GM12878 (cell line): ENCODE results near the gene CIP2A. TPM values are rescaled to one million over a fixed set of nuclear protein-coding genes. Genes with fewer than 3 reads are reported as not detected.

Source experiments
- ATAC-seq: fragments of 200-7000 bp; cut with Tn5 transposase; 3 replicates; pipeline ENCODE4 v1.9.1; 2020; ENCODE audit warnings: mild to moderate bottlenecking, moderate library complexity
- Bru-seq: library from RNA; stranded (reverse); fragments of 400-500 nt; gene quantifications from one replicate; lab custom pipeline; 2021; lab: Mats Ljungman, UMichigan
- BruChase-seq, 2 experiments: library from RNA; stranded (reverse); fragments of 400-500 nt; gene quantifications; one replicate each; lab custom pipeline; 2021; lab: Mats Ljungman, UMichigan
- BruUV-seq: library from RNA; stranded (reverse); fragments of 400-500 nt; replicated peaks from 2 replicates; lab custom pipeline; 2021; lab: Mats Ljungman, UMichigan
- CTCF ChIA-PET: fragments of 300-600 bp; sonication (Branson Sonifier 250); formaldehyde crosslinking; extraction: SDS; loops from one replicate; lab custom pipeline; 2021; ENCODE audit warnings: inconsistent platforms; lab: Yijun Ruan, JAX
- POLR2A ChIA-PET: fragments of 350-600 bp; formaldehyde crosslinking; extraction: SDS; loops from one replicate; lab custom pipeline; 2021; ENCODE audit warnings: inconsistent platforms; lab: Charles Lee
- RAD21 ChIA-PET: fragments of 300-600 bp; sonication (Branson Sonifier 250); formaldehyde crosslinking; loops from one replicate; lab custom pipeline; 2023; ENCODE audit warnings: antibody characterized with exemption; ENCODE audit not compliant: unreplicated experiment; lab: Charles Lee
- SMC1A ChIA-PET: fragments of 300-600 bp; sonication (Branson Sonifier 250); formaldehyde crosslinking; loops from one replicate; lab custom pipeline; 2023; ENCODE audit not compliant: unreplicated experiment, uncharacterized antibody; lab: Charles Lee
- DNase-seq: peaks from one replicate; pipeline ENCODE4 v3.0.0-alpha.2; 2011; ENCODE audit warnings: low read depth, low spot score
- FAIRE-seq: peaks from 3 replicates; lab custom pipeline; 2011; peaks lifted over from hg19 to GRCh38; lab: Jason Lieb, UNC
- H2AFZ ChIP-seq: 2 replicates; pipeline ENCODE4 v1.6.0; 2011; ENCODE audit warnings: low read depth, low read length, control low read depth; ENCODE audit not compliant: control insufficient read depth
- H3K27ac ChIP-seq: 2 replicates; pipeline ENCODE4 v1.5.1; 2011; ENCODE audit warnings: control low read depth; ENCODE audit not compliant: control insufficient read depth, insufficient read depth
- H3K27me3 ChIP-seq, 2 experiments: replicated peaks in 1 of 2; 2 replicates each; pipeline versions ENCODE4 v1.6.0 to v1.6.1; 2011; ENCODE audit warnings: low read length in 1 of 2; ENCODE audit not compliant: control insufficient read depth in 2 of 2, insufficient read depth in 2 of 2
- H3K36me3 ChIP-seq, 2 experiments: 2 replicates each; pipeline ENCODE4 v1.5.1; 2011; ENCODE audit warnings: low read length in 1 of 2; ENCODE audit not compliant: control insufficient read depth in 2 of 2, insufficient read depth in 2 of 2
- H3K4me1 ChIP-seq: 2 replicates; pipeline ENCODE4 v1.6.1; 2011; ENCODE audit warnings: mild to moderate bottlenecking, low read length, moderate library complexity, mixed read lengths; ENCODE audit not compliant: control insufficient read depth, insufficient read depth
- H3K4me2 ChIP-seq: 2 replicates; pipeline ENCODE4 v1.6.0; 2011; ENCODE audit warnings: control low read depth; ENCODE audit not compliant: control insufficient read depth, insufficient read depth
- H3K4me3 ChIP-seq: fragments of 200-600 bp; sonication (generic); 2 replicates; pipeline ENCODE4 v1.5.1; 2016
- H3K79me2 ChIP-seq: 2 replicates; pipeline ENCODE4 v1.6.0; 2011; ENCODE audit warnings: low read length; ENCODE audit not compliant: control insufficient read depth, insufficient read depth
- H3K9ac ChIP-seq: 2 replicates; pipeline ENCODE4 v1.8.0; 2011; ENCODE audit warnings: low read length, control low read depth, mixed read lengths; ENCODE audit not compliant: control insufficient read depth, insufficient read depth
- H3K9me3 ChIP-seq: replicated peaks from 3 replicates; pipeline ENCODE4 v1.5.1; 2011; ENCODE audit warnings: mild to moderate bottlenecking, low read length; ENCODE audit not compliant: control insufficient read depth, insufficient read depth
- H4K20me1 ChIP-seq: 2 replicates; pipeline ENCODE4 v1.6.0; 2011; ENCODE audit not compliant: control insufficient read depth, insufficient read depth
- CREM ChIP-seq: IDR thresholded peaks from 2 replicates; pipeline ENCODE4 v1.6.1; 2014; ENCODE audit warnings: antibody characterized with exemption, low read depth
- DPF2 ChIP-seq: fragments of 450-650 bp; IDR thresholded peaks from 2 replicates; pipeline ENCODE4 v1.6.1; 2017; ENCODE audit warnings: mild to moderate bottlenecking
- EED ChIP-seq: sonication (generic); IDR thresholded peaks from 2 replicates; pipeline ENCODE4 v1.6.1; 2016; ENCODE audit warnings: antibody characterized with exemption, low read depth
- ESRRA ChIP-seq: IDR thresholded peaks from 2 replicates; pipeline ENCODE4 v1.6.1; 2012; ENCODE audit warnings: mild to moderate bottlenecking, low read length, improper control_type of control experiment
- ETV6 ChIP-seq, 2 experiments: fragments of 450-650 bp in 1 of 2; IDR thresholded peaks in 1 of 2; conservative IDR thresholded peaks in 1 of 2; 2 replicates each; pipeline ENCODE4 v1.6.1; 2014; ENCODE audit warnings: antibody characterized with exemption in 1 of 2, borderline replicate concordance in 1 of 2, low read depth in 1 of 2, mild to moderate bottlenecking in 1 of 2, moderate library complexity in 1 of 2
- GABPA ChIP-seq: IDR thresholded peaks from 2 replicates; pipeline ENCODE4 v1.6.1; 2014; ENCODE audit warnings: antibody characterized with exemption, low read depth, mild to moderate bottlenecking, inconsistent platforms
- HDGF ChIP-seq: fragments of 450-650 bp; IDR thresholded peaks from 2 replicates; pipeline ENCODE4 v1.6.1; 2016; ENCODE audit warnings: antibody characterized with exemption
- KAT2A ChIP-seq: conservative IDR thresholded peaks from 2 replicates; pipeline ENCODE4 v1.6.1; 2011; ENCODE audit warnings: low read depth, low read length; ENCODE audit not compliant: control insufficient read depth
- LARP7 ChIP-seq: fragments of 450-650 bp; IDR thresholded peaks from 2 replicates; pipeline ENCODE4 v1.6.1; 2017; ENCODE audit warnings: mild to moderate bottlenecking
- MYB ChIP-seq: fragments of 150-350 bp; IDR thresholded peaks from 2 replicates; pipeline ENCODE4 v1.6.1; 2014; ENCODE audit warnings: mild to moderate bottlenecking, low read depth, low read length, borderline replicate concordance
- NR2C1 ChIP-seq: fragments of 450-650 bp; IDR thresholded peaks from 2 replicates; pipeline ENCODE4 v1.6.1; 2017; ENCODE audit warnings: antibody characterized with exemption, mild to moderate bottlenecking, moderate library complexity
- PBX3 ChIP-seq: IDR thresholded peaks from 2 replicates; pipeline ENCODE4 v1.6.1; 2011; ENCODE audit warnings: mild to moderate bottlenecking, low read depth, low read length, moderate library complexity; ENCODE audit not compliant: insufficient replicate concordance
- POLR2AphosphoS2 ChIP-seq: IDR thresholded peaks from 2 replicates; pipeline ENCODE4 v1.6.1; 2011; ENCODE audit warnings: low read depth, mild to moderate bottlenecking, low read length, improper control_type of control experiment, moderate library complexity
- SMAD5 ChIP-seq: IDR thresholded peaks from 2 replicates; pipeline ENCODE4 v1.6.1; 2016; ENCODE audit warnings: antibody characterized with exemption, low read depth
- SPI1 ChIP-seq: IDR thresholded peaks from 2 replicates; pipeline ENCODE4 v1.6.1; 2011; ENCODE audit warnings: low read depth, mild to moderate bottlenecking, low read length, moderate library complexity, borderline replicate concordance; ENCODE audit not compliant: insufficient read depth
- TBL1XR1 ChIP-seq: IDR thresholded peaks from 2 replicates; pipeline ENCODE4 v1.6.1; 2012; ENCODE audit warnings: low read depth, low read length, improper control_type of control experiment
- ZNF207 ChIP-seq: fragments of 450-650 bp; IDR thresholded peaks from 2 replicates; pipeline ENCODE4 v1.6.1; 2014; ENCODE audit warnings: antibody characterized with exemption, mild to moderate bottlenecking, borderline replicate concordance
- ZNF24 ChIP-seq: fragments of 450-650 bp; IDR thresholded peaks from 2 replicates; pipeline ENCODE4 v1.6.1; 2017; ENCODE audit warnings: antibody characterized with exemption, mild to moderate bottlenecking
- WGBS: methylation state at CpG from one replicate; pipeline ENCODE4 v1.1.6; 2016; ENCODE audit warnings: low lambda C conversion rate; ENCODE audit not compliant: insufficient replicate concordance, insufficient coverage; ENCODE audit errors: missing lambda C conversion rate; 5-methylcytosine and 5-hydroxymethylcytosine counted together
- in situ Hi-C: fragments of 300-500 bp; cut with MboI; formaldehyde crosslinking; loops from 9 replicates; pipeline ENCODE4 v1.14.3; 2018; ENCODE audit warnings: mixed read lengths
- intact Hi-C: fragments of 100-400 bp; cut with micrococcal nuclease; formaldehyde crosslinking; loops from one replicate; pipeline ENCODE4 v1.14.2; 2022; ENCODE audit not compliant: unreplicated experiment
- long read RNA-seq, 2 experiments: library from polyadenylated mRNA; unstranded; transcript quantifications; one replicate each; pipeline ENCODE4 v2.0.0, GENCODE V29; 2019 to 2020
- polyA minus RNA-seq, 3 experiments: library from RNA; depleted of rRNA, polyadenylated mRNA; stranded (reverse); fragments of >200 nt; gene quantifications; 2 replicates each; pipeline ENCODE4 v1.2.3, GENCODE V29; 2011
- polyA plus RNA-seq, 11 experiments: library from polyadenylated mRNA; depleted of rRNA in 4 of 11; unstranded in 6 of 11; stranded (reverse) in 5 of 11; fragments of >200 nt; fragmentation: Nextera tagmentation in 4 of 11; fragmentation: Illumina TruSeq in 1 of 11; extraction: Ambion mirVana in 4 of 11; extraction: Trizol in 1 of 11; gene quantifications; 1 replicate in 1 of 11; 2 replicates in 10 of 11; pipeline versions ENCODE4 v1.2.1 to v1.2.3, GENCODE V29; 2011 to 2016; ENCODE audit warnings: inconsistent platforms in 2 of 11, missing spikeins in 2 of 11, low read depth in 1 of 11
- total RNA-seq, 4 experiments: library from RNA; depleted of rRNA in 3 of 4; stranded (reverse); fragments of >200 nt in 3 of 4; fragmentation: Illumina TruSeq in 1 of 4; extraction: Trizol in 1 of 4; gene quantifications; 2 replicates each; pipeline versions ENCODE4 v1.2.1 to v1.2.3, GENCODE V29; 2013 to 2021

CIP2A gene
- 72.9 and 81.9 TPM in 2 replicates for total RNA-seq (2013; cell fraction: nucleolus; rRNA removed)
- total RNA-seq (2014; rRNA removed) (28.6 and 37.2 TPM in 2 replicates), total RNA-seq (2014; rRNA removed; fragmentation: Illumina TruSeq; extraction: Trizol) (26.2 and 32.3 TPM in 2 replicates), total RNA-seq (2021) (25.8 and 26.6 TPM in 2 replicates), polyA plus RNA-seq (2011; rRNA removed) (28.7 and 39.5 TPM in 2 replicates), polyA plus RNA-seq (2014; fragmentation: Illumina TruSeq; extraction: Trizol) (29.7 and 33.9 TPM in 2 replicates), polyA plus RNA-seq (2014; fragmentation: Nextera tagmentation; extraction: Ambion mirVana) (10 to 100 TPM; 12.5 to 18.8 TPM), polyA plus RNA-seq (2014; rRNA removed) (14.9 and 28.2 TPM in 2 replicates), polyA plus RNA-seq (2016; fragmentation: Nextera tagmentation; extraction: Ambion mirVana) (10 to 100 TPM; 25.2 to 26.4 TPM), polyA minus RNA-seq (2011; rRNA and poly(A)+ RNA removed) (116 and 139 TPM in 2 replicates), Bru-seq, nascent RNA (percentile 77 among the genes with signal in this experiment), BruChase-seq, experiment 1, labeled RNA remaining after a 6-hour chase (percentile 75 among the genes with signal in this experiment), BruChase-seq, experiment 2, labeled RNA remaining after a 2-hour chase (percentile 80 among the genes with signal in this experiment)
- 5.7 TPM for polyA plus RNA-seq (2011; ENCODE audit: low read depth)
- 17.9 and 33.3 TPM in 2 replicates for polyA plus RNA-seq (2011; cell fraction: cytosol; rRNA removed)
- 67.2 and 84.8 TPM in 2 replicates for polyA plus RNA-seq (2011; cell fraction: nucleus; rRNA removed)
- polyA plus RNA-seq (2012), result 11.1 and 12.2 TPM in 2 replicates
- polyA minus RNA-seq (2011; cell fraction: cytosol; rRNA and poly(A)+ RNA removed), result 9.5 and 14.3 TPM in 2 replicates
- 77.1 and 117 TPM in 2 replicates for polyA minus RNA-seq (2011; cell fraction: nucleus; rRNA and poly(A)+ RNA removed)
- long read RNA-seq, experiment 1, partial matches to known transcripts, result 32 of 34 reads
- long read RNA-seq, experiment 1, other reads (novel, unspliced or antisense), result 2 of 34 reads
- long read RNA-seq, experiment 2, full-length matches to known transcripts, result 1 of 379 reads
- long read RNA-seq, experiment 2, partial matches to known transcripts, result 347 of 379 reads
- long read RNA-seq, experiment 2, other reads (novel, unspliced or antisense), result 31 of 379 reads

DNA sequence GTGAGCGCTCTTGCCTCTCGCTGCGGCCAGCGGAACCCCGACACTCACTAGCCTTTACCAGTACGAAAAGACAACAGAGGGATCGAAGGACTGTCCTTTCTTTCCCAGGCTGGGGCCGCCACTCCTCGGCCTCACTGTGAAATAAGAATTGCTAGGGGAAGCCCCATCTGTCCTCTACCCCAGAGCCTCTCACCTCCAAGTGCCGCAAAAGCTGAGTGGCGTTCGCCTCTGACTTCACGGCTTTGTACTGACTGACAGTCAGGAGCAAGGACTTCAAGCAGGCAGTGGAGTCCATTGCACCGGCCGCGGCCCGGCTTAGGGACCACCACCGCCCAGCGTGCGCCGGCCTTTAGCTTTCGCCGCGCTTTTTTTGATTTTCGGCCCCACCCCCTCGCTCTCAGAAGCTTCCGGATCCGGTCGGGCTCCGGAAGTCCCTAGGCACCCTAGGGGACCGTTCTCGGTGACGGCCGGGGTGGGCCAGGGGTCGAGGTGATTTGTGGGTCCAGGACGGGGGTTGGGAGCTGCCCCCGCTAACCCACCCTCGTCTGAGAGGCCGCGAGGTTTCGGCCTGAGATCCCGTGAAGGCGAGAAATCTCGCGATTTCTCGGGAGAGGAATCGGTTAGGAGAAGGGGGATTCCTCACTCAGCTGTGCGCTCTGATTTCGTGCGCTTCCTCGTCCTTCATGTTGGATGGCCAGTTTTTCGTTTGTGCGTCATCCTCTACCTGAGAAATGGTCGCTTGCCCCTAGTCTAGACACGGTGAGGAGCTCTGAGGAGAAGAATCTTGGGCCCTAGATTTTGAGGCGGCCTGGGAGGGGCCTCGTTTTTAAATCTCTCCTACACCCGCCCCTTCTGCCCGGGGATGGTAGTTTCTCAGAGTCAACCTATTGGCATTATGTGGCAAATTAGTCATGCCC lies at the start of gene CIP2A, which contains the start of gene DZIP3:
TSS of gene CIP2A (minus strand) at position 358 of the 917 bp plus-strand sequence. CDS start at position 295, 63 bp downstream.
TSS of gene DZIP3 (plus strand) at position 642 of the 917 bp plus-strand sequence. CDS start 15,685 bp downstream, outside the sequence.
- under 1% methylated on average over 59 of the region's 59 CpGs for WGBS
- peak within 1 kb of the TSS; percentile 94 for H3K9ac ChIP-seq
- H2AFZ ChIP-seq, result peak within 1 kb of the TSS; percentile 95
- no peaks in the 10 kb centered on the region for H3K9me3 ChIP-seq
- in situ Hi-C loops (no loop called here), intact Hi-C loops (no loop called here)
- peak within 1 kb of the TSS; percentile 91 for H3K27ac ChIP-seq
- no peaks in the 10 kb centered on the region for H4K20me1 ChIP-seq
- DNase-seq (peak; percentile 85), ATAC-seq (peak; percentile 93), FAIRE-seq (peak; percentile 88)
- ChIA-PET SMC1A (interaction anchor here (0.6 to 4.5 kb wide), 6 partner anchors 9 to 232 kb away, joined by 3 to 30 read pairs (median 10); no protein-coding TSS in a partner anchor), POLR2A (interaction anchor here (1.1 to 3.5 kb wide), 5 partner anchors 10 to 16 kb away, joined by 3 to 18 read pairs (median 5); no protein-coding TSS in a partner anchor), RAD21 (interaction anchor here (0.8 to 3.1 kb wide), 5 partner anchors 12 to 98 kb away, joined by 3 to 24 read pairs (median 3); no protein-coding TSS in a partner anchor), CTCF (interaction anchor here (0.6 to 5.7 kb wide), 5 partner anchors 12 to 482 kb away, joined by 3 to 47 read pairs (median 3); no protein-coding TSS in a partner anchor)
- H3K36me3 ChIP-seq, result no peaks in the 10 kb centered on the region
- TSS peak; percentile 93 for BruUV-seq
- peaks cover 52% of the 10 kb centered on the region for H3K79me2 ChIP-seq
- peak within 1 kb of the TSS; percentile 80 for H3K4me3 ChIP-seq
- H3K4me2 ChIP-seq, result peak within 1 kb of the TSS; percentile 75
- no peaks in the 10 kb centered on the region for H3K27me3 ChIP-seq
- 0 out of 2 replicates have a peak, but pooled peaks cover 2% of the 10 kb centered on the region for H3K4me1 ChIP-seq
- TF ChIP-seq SMAD5 (peak; percentile 50; the same call in 1 of the 2 replicates), GABPA (peak; percentile 96), LARP7 (0 out of 2 replicates have a peak, but pooled peaks have one; percentile 66), ZNF207 (peak; percentile 17; the same call in 1 of the 2 replicates), SPI1 (no peak), EED (no peak), PBX3 (peak; percentile 10), DPF2 (peak; percentile 65), HDGF (no peak), KAT2A (no peak), TBL1XR1 (0 out of 2 replicates have a peak, but pooled peaks have one; percentile 21), MYB (no peak), ZNF24 (no peak), ESRRA (no peak), CREM (peak; percentile 50), ETV6 (conservative IDR thresholded peaks at IDR 0.05 in 1 of 2, IDR thresholded peaks at IDR 0.05 in 1 of 2; ENCODE audit: borderline replicate concordance in 1 of 2, low read depth in 1 of 2) (peak in 1 of 2 experiments; percentile 33; a peak in 1 of 4 replicates), NR2C1 (peak; percentile 67), POLR2AphosphoS2 (peak; percentile 79; the same call in 1 of the 2 replicates)
